Left renal pelvis (tissue), 4 donors: ENCODE data around the gene CCDC142. TPM values are rescaled to one million over a fixed set of nuclear protein-coding genes. Genes with fewer than 3 reads are reported as not detected.

Experiments
- DNase-seq, 4 donors: peaks; one replicate each; pipeline ENCODE4 v3.0.0-alpha.2; 2013; ENCODE audit warnings: low read depth in 4 of 4, low spot score in 3 of 4
- polyA plus RNA-seq, 4 donors: library from polyadenylated mRNA; unstranded; fragments of 120-200 nt; gene quantifications; one replicate each; pipeline ENCODE4 v1.2.1, GENCODE V29; 2013; ENCODE audit not compliant: insufficient read length in 4 of 4

Gene CCDC142
- 10 to 100 TPM in 3 of 4 donors, 1 to 10 TPM in 1; 7.5 to 16.7 (median 11.2) TPM for polyA plus RNA-seq

GRCh38 chr2:74482801-74483674 lies at the start of gene CCDC142, which contains the start of gene TTC31:
Gene CCDC142, minus strand, starts transcription at chr2:74482998. Its CDS starts 161 bp downstream, at chr2:74482837.
Gene TTC31, plus strand, starts transcription at chr2:74483081. Its CDS starts 15 bp downstream, at chr2:74483096.
- peak; percentile 92 to 96 (median 93) for DNase-seq

GRCh38 chr2:74532222-74532621 lies 49.4 kb upstream of the CCDC142 start:
- DNase-seq, result no peak

GRCh38 chr2:74531666-74532065 lies 48.9 kb upstream of the CCDC142 start:
- DNase-seq, result no peak

- no peak for DNase-seq
Observed at GRCh38 chr2:74530239-74531187, 47.7 kb upstream of the CCDC142 start.

- peak; percentile 95 to 98 (median 98) for DNase-seq
Observed at GRCh38 chr2:74529357-74530238, 46.8 kb upstream of the CCDC142 start, which contains the start of the genes AUP1 and HTRA2. Gene AUP1, minus strand, starts transcription at chr2:74529706. Its CDS starts 77 bp downstream, at chr2:74529629. Gene HTRA2, plus strand, starts transcription at chr2:74529933. Its CDS starts 74 bp downstream, at chr2:74530007.

- DNase-seq, result no peak
Observed at GRCh38 chr2:74528600-74529356, 46.0 kb upstream of the CCDC142 start.

- no peak for DNase-seq
Observed at GRCh38 chr2:74527741-74528140, 44.9 kb upstream of the CCDC142 start.

GRCh38 chr2:74526649-74527230 lies 43.9 kb upstream of the CCDC142 start:
- DNase-seq, result no peak

GRCh38 chr2:74525717-74526648 lies 43.2 kb upstream of the CCDC142 start, which contains the start of gene DQX1:
Gene DQX1, minus strand, starts transcription at chr2:74526231. Its CDS starts 502 bp downstream, at chr2:74525729.
- no peak for DNase-seq

- DNase-seq, result no peak
Observed at GRCh38 chr2:74524955-74525716, 42.3 kb upstream of the CCDC142 start.

GRCh38 chr2:74524005-74524404 lies 41.2 kb upstream of the CCDC142 start:
- no peak for DNase-seq

GRCh38 chr2:74522516-74522915 lies 39.7 kb upstream of the CCDC142 start:
- no peak for DNase-seq

- DNase-seq, result no peak
Observed at GRCh38 chr2:74516650-74517049, 33.9 kb upstream of the CCDC142 start.

- DNase-seq, result no peak
Observed at GRCh38 chr2:74515981-74516633, 33.3 kb upstream of the CCDC142 start.

GRCh38 chr2:74515271-74515980 lies 32.6 kb upstream of the CCDC142 start:
- no peak for DNase-seq
